GM13976 (cell line): ENCODE data around the gene LPIN3.

Experiments
- DNase-seq: peaks from one replicate; pipeline ENCODE4 v3.0.0; 2012; ENCODE audit warnings: low spot score
- in situ Hi-C: fragments of 300-500 bp; cut with MboI; formaldehyde crosslinking; loops from one replicate; pipeline ENCODE4 v1.12.0; 2022; ENCODE audit warnings: low sequenced_read_pairs, mixed read lengths, inconsistent platforms; ENCODE audit not compliant: unreplicated experiment
- TF ChIP-seq, protein P1 (sequence below): IDR thresholded peaks from 2 replicates; pipeline ENCODE4 v1.5.1; 2012; ENCODE audit warnings: borderline replicate concordance, mild to moderate bottlenecking; ENCODE audit not compliant: insufficient read depth; ENCODE audit errors: extremely low read depth, missing control alignments, control extremely low read depth

The LPIN3 gene

DNA sequence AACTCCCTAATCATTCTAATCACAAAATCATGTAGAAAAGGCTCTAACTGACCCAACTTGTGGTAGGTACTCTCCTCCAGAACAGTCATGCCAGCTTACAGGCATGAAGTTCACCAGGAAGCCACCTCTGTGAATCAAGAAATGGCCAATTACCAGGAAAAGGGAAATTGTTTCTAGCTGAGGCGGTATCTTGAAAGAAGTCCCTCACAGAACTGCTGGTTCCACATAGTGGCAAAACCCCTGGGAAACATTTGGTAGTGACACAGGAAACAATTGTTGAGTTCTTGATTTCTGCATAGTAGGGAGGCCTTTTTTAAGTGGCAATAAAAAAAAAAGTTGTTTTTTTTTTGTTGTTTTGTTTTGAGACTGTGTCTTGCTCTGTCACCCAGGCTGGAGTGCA is 19.6 kb upstream of the LPIN3 start:
- in situ Hi-C loops, result no loop called here
- TF ChIP-seq, protein P1, sequence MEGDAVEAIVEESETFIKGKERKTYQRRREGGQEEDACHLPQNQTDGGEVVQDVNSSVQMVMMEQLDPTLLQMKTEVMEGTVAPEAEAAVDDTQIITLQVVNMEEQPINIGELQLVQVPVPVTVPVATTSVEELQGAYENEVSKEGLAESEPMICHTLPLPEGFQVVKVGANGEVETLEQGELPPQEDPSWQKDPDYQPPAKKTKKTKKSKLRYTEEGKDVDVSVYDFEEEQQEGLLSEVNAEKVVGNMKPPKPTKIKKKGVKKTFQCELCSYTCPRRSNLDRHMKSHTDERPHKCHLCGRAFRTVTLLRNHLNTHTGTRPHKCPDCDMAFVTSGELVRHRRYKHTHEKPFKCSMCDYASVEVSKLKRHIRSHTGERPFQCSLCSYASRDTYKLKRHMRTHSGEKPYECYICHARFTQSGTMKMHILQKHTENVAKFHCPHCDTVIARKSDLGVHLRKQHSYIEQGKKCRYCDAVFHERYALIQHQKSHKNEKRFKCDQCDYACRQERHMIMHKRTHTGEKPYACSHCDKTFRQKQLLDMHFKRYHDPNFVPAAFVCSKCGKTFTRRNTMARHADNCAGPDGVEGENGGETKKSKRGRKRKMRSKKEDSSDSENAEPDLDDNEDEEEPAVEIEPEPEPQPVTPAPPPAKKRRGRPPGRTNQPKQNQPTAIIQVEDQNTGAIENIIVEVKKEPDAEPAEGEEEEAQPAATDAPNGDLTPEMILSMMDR, result no peak
- no peak for DNase-seq

DNA sequence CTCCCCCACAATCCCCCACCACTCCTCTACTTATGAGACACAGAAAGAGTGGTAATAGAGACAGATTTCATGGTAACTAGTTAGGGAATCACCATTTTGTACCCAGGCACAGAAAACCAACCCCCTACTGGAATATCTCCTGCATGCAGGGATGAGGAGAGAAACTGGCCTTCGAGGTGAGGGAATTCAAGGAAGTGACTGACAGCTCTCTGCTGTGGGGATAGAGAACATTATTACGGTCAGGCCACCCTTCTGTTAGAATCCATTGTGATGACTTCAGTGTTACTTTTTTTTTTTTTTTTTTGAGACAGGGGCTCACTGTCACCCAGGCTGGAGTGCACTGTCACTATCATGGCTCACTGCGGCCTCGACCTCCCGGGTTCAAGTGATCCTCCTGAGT is 13.4 kb upstream of the LPIN3 start:
- DNase-seq, result no peak
- in situ Hi-C loops, result no loop called here
- TF ChIP-seq, protein P1, result no peak

DNA sequence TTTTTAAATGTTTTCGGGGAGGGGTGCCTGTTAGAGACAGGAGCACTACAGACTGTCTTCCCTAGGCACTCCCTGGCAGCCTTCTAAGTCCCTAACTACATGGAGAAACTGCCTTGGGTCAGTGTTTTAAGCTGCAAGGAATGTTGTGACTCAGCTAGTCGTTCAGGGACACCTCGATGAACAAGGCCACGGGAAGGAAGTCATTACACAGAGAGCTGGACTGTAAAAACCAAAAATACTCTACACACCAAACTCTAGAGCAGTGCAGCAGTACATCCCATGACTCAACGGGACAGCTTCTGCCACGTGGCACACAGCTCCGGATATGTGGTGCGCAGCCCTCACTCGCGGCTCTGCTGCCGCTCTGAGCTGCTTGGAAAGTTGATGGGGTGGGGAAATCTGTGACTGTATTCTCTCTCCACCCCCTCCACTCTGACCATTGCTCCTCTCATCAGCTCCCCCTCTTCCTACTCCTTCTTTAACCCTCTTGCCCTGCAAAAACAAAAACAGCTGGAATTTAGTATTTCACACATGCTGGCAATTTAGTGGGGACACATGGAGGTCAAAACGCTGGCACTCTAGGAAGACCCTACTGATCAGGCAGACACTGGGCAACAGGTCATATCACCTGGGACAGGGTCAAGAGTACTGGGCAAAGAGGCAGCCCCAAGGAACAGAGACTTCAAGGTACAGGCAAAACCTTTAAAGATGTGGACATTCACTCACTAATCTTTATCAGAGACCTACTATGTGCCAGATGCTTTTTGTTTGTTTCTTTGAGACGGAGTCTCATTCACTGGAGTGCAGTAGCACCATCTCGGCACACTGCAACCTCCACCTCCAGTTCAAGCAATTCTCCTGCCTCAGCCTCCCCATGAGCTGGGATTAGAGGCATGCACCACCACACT is 10.9 kb upstream of the LPIN3 start:
- DNase-seq, result peak; percentile 75
- in situ Hi-C loops, result no loop called here

DNA sequence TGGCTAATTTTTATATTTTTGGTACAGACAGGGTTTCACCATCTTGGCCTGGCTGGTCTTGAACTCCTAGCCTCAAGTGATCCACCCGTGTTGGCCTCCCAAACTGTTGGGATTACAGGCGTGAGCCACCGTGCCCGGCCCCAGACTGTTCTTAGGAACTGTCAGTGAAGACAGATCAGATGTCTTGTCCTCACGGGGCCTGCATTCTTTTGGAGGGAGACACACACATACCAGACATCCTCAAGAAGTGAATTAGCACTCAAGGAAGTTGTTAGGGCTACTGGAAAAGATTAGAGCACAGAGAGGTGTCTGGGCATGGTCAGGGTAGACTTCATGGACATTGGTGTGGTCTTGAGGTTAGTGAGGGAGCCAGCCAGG is 10.3 kb upstream of the LPIN3 start:
- DNase-seq, result no peak
- in situ Hi-C loops, result no loop called here
- TF ChIP-seq, protein P1, result no peak

More for the DNA sequence above, 10.9 kb upstream of the LPIN3 start:
- TF ChIP-seq, protein P1, result no peak

DNA sequence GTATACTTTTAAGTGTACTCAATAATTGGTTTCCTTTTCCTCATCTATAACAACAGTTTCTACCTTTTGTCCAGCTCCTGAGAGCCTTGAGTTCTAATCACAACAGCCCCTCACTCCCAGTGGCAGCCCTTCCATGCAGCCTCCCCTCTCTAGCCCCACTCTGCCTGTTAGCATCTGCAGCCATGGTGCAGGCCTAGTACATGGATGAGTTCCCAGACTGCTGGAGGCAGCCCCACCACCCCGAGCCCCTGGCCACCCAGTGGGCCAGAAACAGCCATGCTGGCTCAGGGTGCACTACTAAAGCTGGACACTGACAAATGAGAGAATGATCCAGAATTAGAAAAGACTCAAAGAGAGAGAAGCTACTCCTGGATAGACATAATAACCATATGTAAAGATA is 9.7 kb upstream of the LPIN3 start:
- TF ChIP-seq, protein P1, result no peak
- in situ Hi-C loops, result no loop called here
- DNase-seq, result no peak

DNA sequence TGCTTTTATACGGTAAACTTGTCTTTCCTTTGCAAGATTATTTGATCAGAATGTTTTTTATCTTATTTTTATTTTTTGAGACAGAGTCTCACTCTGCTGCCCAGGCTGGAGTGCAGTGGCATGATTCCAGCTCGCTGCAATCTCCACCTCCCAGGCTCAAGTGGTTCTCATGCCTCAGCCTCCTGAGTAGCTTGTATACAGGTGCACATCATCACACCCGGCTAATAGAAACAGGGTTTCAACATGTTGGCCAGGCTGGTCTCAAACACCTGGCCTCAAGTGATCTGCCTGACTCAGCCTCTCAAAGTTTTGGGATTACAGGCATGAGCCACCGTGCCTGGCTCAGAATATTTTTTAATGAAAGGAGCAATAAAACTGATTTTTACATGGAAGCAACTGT is 8.9 kb upstream of the LPIN3 start:
- TF ChIP-seq, protein P1, result no peak
- in situ Hi-C loops, result no loop called here
- no peak for DNase-seq
